ENCODE measurements around the gene SEMA5B.

The SEMA5B gene

GRCh38 chr3:123066599-123066895 lies 39.0 kb upstream of the SEMA5B start:
- TF ChIP-seq CTCF (IDR thresholded peaks at IDR 0.05): no peak
- TF ChIP-seq ZFX (IDR thresholded peaks at IDR 0.05; ENCODE audit: borderline replicate concordance): no peak
- H3K27ac ChIP-seq: peak overlapping the region; percentile 82; the same call in 1 of the 2 replicates

GRCh38 chr3:123064914-123065313 lies 37.4 kb upstream of the SEMA5B start:
- TF ChIP-seq ZFX (IDR thresholded peaks at IDR 0.05; ENCODE audit: borderline replicate concordance) (no peak), CTCF (IDR thresholded peaks at IDR 0.05) (no peak)

GRCh38 chr3:123064506-123064905 lies 36.9 kb upstream of the SEMA5B start:
- H3K27ac ChIP-seq: no peak overlapping the region
- TF ChIP-seq ZFX (IDR thresholded peaks at IDR 0.05; ENCODE audit: borderline replicate concordance) (no peak), CTCF (IDR thresholded peaks at IDR 0.05) (no peak)

More at GRCh38 chr3:123064914-123065313, 37.4 kb upstream of the SEMA5B start:
- no peak overlapping the region for H3K27ac ChIP-seq

GRCh38 chr3:123063034-123063433 lies 35.5 kb upstream of the SEMA5B start:
- TF ChIP-seq CTCF (IDR thresholded peaks at IDR 0.05): no peak
- TF ChIP-seq ZFX (IDR thresholded peaks at IDR 0.05; ENCODE audit: borderline replicate concordance): no peak
- H3K27ac ChIP-seq: no peak overlapping the region

- H3K27ac ChIP-seq: no peak overlapping the region
- TF ChIP-seq CTCF (IDR thresholded peaks at IDR 0.05) (no peak), ZFX (IDR thresholded peaks at IDR 0.05; ENCODE audit: borderline replicate concordance) (no peak)
Measured at GRCh38 chr3:123061856-123062255, 34.3 kb upstream of the SEMA5B start.

GRCh38 chr3:123060054-123060453 lies 32.5 kb upstream of the SEMA5B start:
- TF ChIP-seq CTCF (IDR thresholded peaks at IDR 0.05): no peak
- no peak overlapping the region for H3K27ac ChIP-seq

GRCh38 chr3:123058505-123058904 lies 30.9 kb upstream of the SEMA5B start:
- no peak for TF ChIP-seq CTCF (IDR thresholded peaks at IDR 0.05)
- no peak overlapping the region for H3K27ac ChIP-seq
